HepG2 (cell line): ENCODE measurements around the gene GRAMD1A. TPM values are rescaled to one million over a fixed set of nuclear protein-coding genes. Genes with fewer than 3 reads are reported as not detected.
A peak's percentile ranks its signal among the peaks of the same experiment; 100 is the strongest.

Experiments
- CBFB ChIP-seq: sonication (generic); formaldehyde crosslinking; IDR thresholded peaks from 2 replicates; pipeline ENCODE4 v1.4.0; 2020; ENCODE audit warnings: missing genetic modification reagents
- EHMT2 ChIP-seq: fragments of 200-600 bp; sonication (generic); IDR thresholded peaks from 2 replicates; pipeline ENCODE4 v1.7.0; 2017; ENCODE audit warnings: antibody characterized with exemption, low read depth, low read length, borderline replicate concordance
- FOSL2 ChIP-seq: sonication (generic); formaldehyde crosslinking; IDR thresholded peaks from 2 replicates; pipeline ENCODE4 v1.4.0; 2020; ENCODE audit warnings: missing genetic modification reagents
- HES4 ChIP-seq: sonication (generic); formaldehyde crosslinking; IDR thresholded peaks from 2 replicates; pipeline ENCODE4 v1.9.0; 2021; ENCODE audit warnings: mild to moderate bottlenecking, missing genetic modification reagents, borderline replicate concordance
- NAIF1 ChIP-seq: sonication (generic); formaldehyde crosslinking; IDR thresholded peaks from 2 replicates; pipeline ENCODE4 v1.5.0; 2020; ENCODE audit warnings: mild to moderate bottlenecking, missing genetic modification reagents, borderline replicate concordance
- PPARG ChIP-seq: conservative IDR thresholded peaks from 2 replicates; pipeline ENCODE4 v1.6.1; 2016; ENCODE audit warnings: missing biosample characterization, missing genetic modification reagents
- RAD21 ChIP-seq: fragments of 450-650 bp; formaldehyde crosslinking; IDR thresholded peaks from 2 replicates; pipeline ENCODE4 v1.5.0; 2020; ENCODE audit warnings: mild to moderate bottlenecking
- RELA ChIP-seq: sonication (generic); formaldehyde crosslinking; IDR thresholded peaks from 2 replicates; pipeline ENCODE4 v1.4.0; 2020; ENCODE audit warnings: missing genetic modification reagents
- SAP130 ChIP-seq: IDR thresholded peaks from 2 replicates; pipeline ENCODE4 v1.6.1; 2016; ENCODE audit warnings: low read depth
- SMC3 ChIP-seq: IDR thresholded peaks from 2 replicates; pipeline ENCODE4 v1.6.1; 2011; ENCODE audit warnings: low read length, improper control_type of control experiment
- STAG1 ChIP-seq: sonication (generic); formaldehyde crosslinking; IDR thresholded peaks from 2 replicates; pipeline ENCODE4 v1.4.0; 2020; ENCODE audit warnings: missing genetic modification reagents
- YEATS2 ChIP-seq: sonication (generic); formaldehyde crosslinking; IDR thresholded peaks from 2 replicates; pipeline ENCODE4 v1.4.0; 2020; ENCODE audit warnings: missing genetic modification reagents, borderline replicate concordance
- YY1 ChIP-seq: IDR thresholded peaks from 2 replicates; pipeline ENCODE4 v1.6.1; 2011; ENCODE audit warnings: low read length, low read depth, moderate library complexity, mild to moderate bottlenecking; ENCODE audit not compliant: insufficient read depth, insufficient replicate concordance
- ZBTB7A ChIP-seq: sonication (generic); formaldehyde crosslinking; IDR thresholded peaks from 2 replicates; pipeline ENCODE4 v1.8.0; 2022; ENCODE audit warnings: mild to moderate bottlenecking, missing genetic modification reagents
- ZNF207 ChIP-seq: fragments of 450-650 bp; IDR thresholded peaks from 2 replicates; pipeline ENCODE4 v1.6.1; 2016; ENCODE audit warnings: antibody characterized with exemption, borderline replicate concordance
- ZNF333 ChIP-seq: sonication (generic); formaldehyde crosslinking; IDR thresholded peaks from 2 replicates; pipeline ENCODE4 v1.4.0; 2020; ENCODE audit warnings: mild to moderate bottlenecking, missing genetic modification reagents, borderline replicate concordance
- polyA plus RNA-seq, 8 experiments: library from polyadenylated mRNA; depleted of rRNA in 3 of 8; stranded (reverse) in 7 of 8; unstranded in 1 of 8; fragments of >200 nt; fragmentation: Illumina TruSeq in 4 of 8; extraction: Trizol in 4 of 8; gene quantifications; 2 replicates each; pipeline versions ENCODE4 v1.2.1 to v1.2.3, GENCODE V29; 2011 to 2016; ENCODE audit warnings: low read depth in 4 of 8, missing spikeins in 1 of 8, mixed read lengths in 1 of 8; ENCODE audit not compliant: insufficient read depth in 1 of 8
- total RNA-seq, 5 experiments: library from RNA; depleted of rRNA; stranded (reverse); fragments of >200 nt; fragmentation: Illumina TruSeq; extraction: Trizol; gene quantifications; 2 replicates each; pipeline ENCODE4 v1.2.3, GENCODE V29; 2016; ENCODE audit warnings: low read depth in 1 of 5
- TF ChIP-seq, protein P1 (sequence below): sonication (generic); formaldehyde crosslinking; IDR thresholded peaks from 2 replicates; pipeline ENCODE4 v1.4.0; 2020; ENCODE audit warnings: missing genetic modification reagents
- TF ChIP-seq, protein P2 (sequence below): IDR thresholded peaks from 2 replicates; pipeline ENCODE4 v1.6.1; 2016; ENCODE audit warnings: mild to moderate bottlenecking
- TF ChIP-seq, protein P3 (sequence below): sonication (generic); formaldehyde crosslinking; IDR thresholded peaks from 2 replicates; pipeline ENCODE4 v1.9.0; 2021; ENCODE audit warnings: missing genetic modification reagents, borderline replicate concordance
- TF ChIP-seq, protein P4 (sequence below): sonication (generic); formaldehyde crosslinking; IDR thresholded peaks from 2 replicates; pipeline ENCODE4 v1.5.0; 2020; ENCODE audit warnings: mild to moderate bottlenecking, missing genetic modification reagents
- TF ChIP-seq, protein P5 (sequence below): sonication (generic); formaldehyde crosslinking; IDR thresholded peaks from 2 replicates; pipeline ENCODE4 v1.8.0; 2022; ENCODE audit warnings: missing genetic modification reagents, mild to moderate bottlenecking, moderate library complexity, borderline replicate concordance

Gene GRAMD1A
- total and polyA plus RNA-seq, 2 of the 13 experiments (the other 11 are each of a cell fraction or from before 2014, with no cell fraction given), result 14.7 to 181 TPM

DNA sequence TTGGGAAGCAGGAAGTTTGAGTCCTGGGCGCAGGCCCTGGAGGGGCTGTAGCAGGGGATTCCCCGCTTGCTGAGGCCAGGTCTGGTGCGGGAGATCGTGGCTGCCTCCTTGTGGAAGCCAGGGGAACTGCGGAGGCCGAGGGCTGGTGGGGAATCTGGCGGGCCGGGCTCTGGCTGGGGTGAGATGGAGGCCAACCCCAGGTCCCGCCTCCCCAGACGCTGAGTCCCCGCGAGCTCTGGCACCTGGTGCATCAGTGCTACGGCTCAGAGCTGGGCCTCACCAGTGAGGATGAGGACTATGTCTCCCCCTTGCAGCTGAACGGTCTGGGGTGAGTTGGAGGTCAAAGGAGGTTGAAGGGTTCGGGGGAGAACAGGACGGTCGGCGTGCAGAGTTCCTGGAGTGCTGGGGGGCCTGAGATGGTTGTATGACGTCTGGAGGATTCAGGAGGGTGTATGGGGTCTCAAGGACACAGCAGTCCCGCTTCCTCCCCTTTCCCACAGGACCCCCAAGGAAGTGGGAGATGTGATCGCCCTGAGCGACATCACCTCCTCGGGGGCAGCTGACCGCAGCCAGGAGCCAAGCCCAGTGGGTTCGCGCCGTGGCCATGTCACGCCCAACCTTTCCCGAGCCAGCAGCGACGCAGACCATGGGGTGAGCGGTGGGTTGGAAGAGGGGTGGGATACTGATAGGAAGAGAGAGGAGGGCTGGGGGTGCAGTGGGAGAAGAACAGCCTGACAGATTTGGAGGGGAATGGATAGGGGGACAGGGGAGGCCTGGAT is 13.1 kb downstream of the GRAMD1A start (continued):
- peak; percentile 93 for TF ChIP-seq STAG1 (CRISPR knock-in tag)
- TF ChIP-seq NAIF1, result no peak
- TF ChIP-seq RELA (CRISPR knock-in tag), result peak; percentile 69; the same call in 1 of the 2 replicates
- no peak for TF ChIP-seq EHMT2
- TF ChIP-seq HES4, result no peak; the same call in 1 of the 2 replicates
- no peak; the same call in 1 of the 2 replicates for TF ChIP-seq YEATS2 (CRISPR knock-in tag)
- TF ChIP-seq, protein P1, sequence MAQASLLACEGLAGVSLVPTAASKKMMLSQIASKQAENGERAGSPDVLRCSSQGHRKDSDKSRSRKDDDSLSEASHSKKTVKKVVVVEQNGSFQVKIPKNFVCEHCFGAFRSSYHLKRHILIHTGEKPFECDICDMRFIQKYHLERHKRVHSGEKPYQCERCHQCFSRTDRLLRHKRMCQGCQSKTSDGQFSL (CRISPR knock-in tag), result 0 out of 2 replicates have a peak, but pooled peaks have one; percentile 40
- 0 out of 2 replicates have a peak, but pooled peaks have one; percentile 33 for TF ChIP-seq SAP130 (CRISPR knock-in tag)
- peak; percentile 32; the same call in 1 of the 2 replicates for TF ChIP-seq ZBTB7A (CRISPR knock-in tag)
- peak; percentile 98 for TF ChIP-seq RAD21
- peak; percentile 40 for TF ChIP-seq YY1
- no peak for TF ChIP-seq CBFB (CRISPR knock-in tag)
- 0 out of 2 replicates have a peak, but pooled peaks have one; percentile 53 for TF ChIP-seq ZNF333
- TF ChIP-seq, protein P2, sequence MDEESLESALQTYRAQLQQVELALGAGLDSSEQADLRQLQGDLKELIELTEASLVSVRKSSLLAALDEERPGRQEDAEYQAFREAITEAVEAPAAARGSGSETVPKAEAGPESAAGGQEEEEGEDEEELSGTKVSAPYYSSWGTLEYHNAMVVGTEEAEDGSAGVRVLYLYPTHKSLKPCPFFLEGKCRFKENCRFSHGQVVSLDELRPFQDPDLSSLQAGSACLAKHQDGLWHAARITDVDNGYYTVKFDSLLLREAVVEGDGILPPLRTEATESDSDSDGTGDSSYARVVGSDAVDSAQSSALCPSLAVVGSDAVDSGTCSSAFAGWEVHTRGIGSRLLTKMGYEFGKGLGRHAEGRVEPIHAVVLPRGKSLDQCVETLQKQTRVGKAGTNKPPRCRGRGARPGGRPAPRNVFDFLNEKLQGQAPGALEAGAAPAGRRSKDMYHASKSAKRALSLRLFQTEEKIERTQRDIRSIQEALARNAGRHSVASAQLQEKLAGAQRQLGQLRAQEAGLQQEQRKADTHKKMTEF (CRISPR knock-in tag), result no peak
- TF ChIP-seq ZNF207, result no peak
- TF ChIP-seq SMC3, result peak; percentile 67; the same call in 1 of the 2 replicates
- TF ChIP-seq, protein P3, sequence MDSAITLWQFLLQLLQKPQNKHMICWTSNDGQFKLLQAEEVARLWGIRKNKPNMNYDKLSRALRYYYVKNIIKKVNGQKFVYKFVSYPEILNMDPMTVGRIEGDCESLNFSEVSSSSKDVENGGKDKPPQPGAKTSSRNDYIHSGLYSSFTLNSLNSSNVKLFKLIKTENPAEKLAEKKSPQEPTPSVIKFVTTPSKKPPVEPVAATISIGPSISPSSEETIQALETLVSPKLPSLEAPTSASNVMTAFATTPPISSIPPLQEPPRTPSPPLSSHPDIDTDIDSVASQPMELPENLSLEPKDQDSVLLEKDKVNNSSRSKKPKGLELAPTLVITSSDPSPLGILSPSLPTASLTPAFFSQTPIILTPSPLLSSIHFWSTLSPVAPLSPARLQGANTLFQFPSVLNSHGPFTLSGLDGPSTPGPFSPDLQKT, result no peak
- TF ChIP-seq, protein P4, sequence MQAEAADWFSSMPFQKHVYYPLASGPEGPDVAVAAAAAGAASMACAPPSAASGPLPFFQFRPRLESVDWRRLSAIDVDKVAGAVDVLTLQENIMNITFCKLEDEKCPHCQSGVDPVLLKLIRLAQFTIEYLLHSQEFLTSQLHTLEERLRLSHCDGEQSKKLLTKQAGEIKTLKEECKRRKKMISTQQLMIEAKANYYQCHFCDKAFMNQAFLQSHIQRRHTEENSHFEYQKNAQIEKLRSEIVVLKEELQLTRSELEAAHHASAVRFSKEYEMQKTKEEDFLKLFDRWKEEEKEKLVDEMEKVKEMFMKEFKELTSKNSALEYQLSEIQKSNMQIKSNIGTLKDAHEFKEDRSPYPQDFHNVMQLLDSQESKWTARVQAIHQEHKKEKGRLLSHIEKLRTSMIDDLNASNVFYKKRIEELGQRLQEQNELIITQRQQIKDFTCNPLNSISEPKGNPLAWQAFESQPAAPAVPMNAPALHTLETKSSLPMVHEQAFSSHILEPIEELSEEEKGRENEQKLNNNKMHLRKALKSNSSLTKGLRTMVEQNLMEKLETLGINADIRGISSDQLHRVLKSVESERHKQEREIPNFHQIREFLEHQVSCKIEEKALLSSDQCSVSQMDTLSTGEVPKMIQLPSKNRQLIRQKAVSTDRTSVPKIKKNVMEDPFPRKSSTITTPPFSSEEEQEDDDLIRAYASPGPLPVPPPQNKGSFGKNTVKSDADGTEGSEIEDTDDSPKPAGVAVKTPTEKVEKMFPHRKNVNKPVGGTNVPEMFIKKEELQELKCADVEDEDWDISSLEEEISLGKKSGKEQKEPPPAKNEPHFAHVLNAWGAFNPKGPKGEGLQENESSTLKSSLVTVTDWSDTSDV (CRISPR knock-in tag), result no peak
- no peak for TF ChIP-seq PPARG (CRISPR knock-in tag)
- peak; percentile 8; the same call in 1 of the 2 replicates for TF ChIP-seq FOSL2 (CRISPR knock-in tag)
- TF ChIP-seq, protein P5, sequence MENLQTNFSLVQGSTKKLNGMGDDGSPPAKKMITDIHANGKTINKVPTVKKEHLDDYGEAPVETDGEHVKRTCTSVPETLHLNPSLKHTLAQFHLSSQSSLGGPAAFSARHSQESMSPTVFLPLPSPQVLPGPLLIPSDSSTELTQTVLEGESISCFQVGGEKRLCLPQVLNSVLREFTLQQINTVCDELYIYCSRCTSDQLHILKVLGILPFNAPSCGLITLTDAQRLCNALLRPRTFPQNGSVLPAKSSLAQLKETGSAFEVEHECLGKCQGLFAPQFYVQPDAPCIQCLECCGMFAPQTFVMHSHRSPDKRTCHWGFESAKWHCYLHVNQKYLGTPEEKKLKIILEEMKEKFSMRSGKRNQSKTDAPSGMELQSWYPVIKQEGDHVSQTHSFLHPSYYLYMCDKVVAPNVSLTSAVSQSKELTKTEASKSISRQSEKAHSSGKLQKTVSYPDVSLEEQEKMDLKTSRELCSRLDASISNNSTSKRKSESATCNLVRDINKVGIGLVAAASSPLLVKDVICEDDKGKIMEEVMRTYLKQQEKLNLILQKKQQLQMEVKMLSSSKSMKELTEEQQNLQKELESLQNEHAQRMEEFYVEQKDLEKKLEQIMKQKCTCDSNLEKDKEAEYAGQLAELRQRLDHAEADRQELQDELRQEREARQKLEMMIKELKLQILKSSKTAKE (CRISPR knock-in tag), result 0 out of 2 replicates have a peak, but pooled peaks have one; percentile 40
